GM21825 (cell line): ENCODE data around the gene TTLL10.

Experiments
- ATAC-seq: cut with Tn5 transposase; IDR thresholded peaks from one replicate; pipeline ENCODE4 v1.9.1; 2021; ENCODE audit warnings: mild to moderate bottlenecking, moderate library complexity; ENCODE audit not compliant: unreplicated experiment

Gene TTLL10

DNA sequence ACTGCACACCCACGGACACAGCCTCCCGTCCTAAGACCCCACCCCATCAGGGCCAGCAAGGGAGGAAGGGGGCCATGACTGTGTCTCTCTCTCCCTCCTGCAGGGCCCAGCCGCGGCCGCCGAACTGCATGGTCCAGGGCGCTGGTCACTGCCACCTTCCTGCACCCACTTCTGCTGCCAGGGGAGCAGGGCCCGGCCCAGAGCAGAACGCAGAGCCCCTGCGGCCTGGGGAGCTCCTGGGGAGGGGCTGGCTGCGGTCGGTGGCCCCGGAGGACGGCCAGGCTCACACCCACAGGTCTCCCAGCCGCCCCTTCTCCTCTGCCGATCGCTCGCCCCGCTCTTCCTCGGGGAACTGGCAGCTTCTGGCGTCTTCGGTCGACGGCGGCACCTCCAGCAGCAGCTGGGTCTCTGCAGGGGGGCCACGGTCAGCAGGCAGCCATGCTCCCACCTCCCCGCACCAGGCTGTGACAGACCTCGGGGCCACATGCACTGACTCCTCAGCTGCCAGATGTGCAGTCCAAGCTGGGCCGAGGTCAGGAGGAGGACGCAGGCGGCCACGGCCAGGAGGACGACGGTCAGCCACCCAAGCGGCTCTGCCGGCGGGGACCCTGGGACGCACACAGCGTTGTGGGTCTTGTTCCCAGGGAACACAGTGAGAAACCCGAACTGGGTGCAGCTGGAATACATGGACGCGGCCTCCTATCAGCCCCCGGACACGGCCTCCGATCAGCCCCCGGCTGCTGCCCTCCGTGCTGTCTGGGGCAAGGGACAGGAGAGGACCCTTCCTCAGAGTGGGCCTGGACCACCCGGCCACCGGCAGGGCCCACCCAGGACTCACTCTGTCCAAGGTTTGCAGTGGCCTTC is 30.1 kb downstream of the TTLL10 start:
- ATAC-seq, result no peak

DNA sequence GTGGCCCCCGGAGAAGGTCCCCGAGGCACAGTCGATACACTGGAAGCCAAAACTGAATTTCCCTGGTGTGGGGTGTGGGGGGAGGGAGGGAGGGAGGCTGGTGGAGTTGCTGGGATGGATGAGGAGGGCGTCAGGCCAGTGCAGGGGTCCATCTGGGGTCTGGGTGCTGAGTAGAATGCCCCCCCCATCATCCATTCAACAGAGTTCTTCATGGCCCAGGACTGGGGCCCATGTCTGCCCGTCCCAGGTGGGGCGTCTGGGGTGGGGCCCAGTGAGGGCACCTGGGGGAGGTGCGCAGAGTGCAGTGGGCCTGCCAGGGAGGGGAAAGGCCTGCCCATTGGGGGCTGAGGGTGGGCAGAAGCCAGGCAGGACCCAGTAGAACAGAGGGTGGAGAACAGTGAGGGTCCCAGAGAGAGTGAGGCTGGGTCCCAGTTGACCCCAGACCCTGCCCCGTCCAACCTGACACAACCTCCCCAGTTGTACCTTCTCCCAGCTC is 30.8 kb downstream of the TTLL10 start:
- no peak for ATAC-seq

- ATAC-seq, result no peak
These were observed 31.5 kb downstream of the TTLL10 start for GRCh38 chr1:1204998-1205768.

GRCh38 chr1:1205769-1206375 is 32.2 kb downstream of the TTLL10 start:
- no peak for ATAC-seq

DNA sequence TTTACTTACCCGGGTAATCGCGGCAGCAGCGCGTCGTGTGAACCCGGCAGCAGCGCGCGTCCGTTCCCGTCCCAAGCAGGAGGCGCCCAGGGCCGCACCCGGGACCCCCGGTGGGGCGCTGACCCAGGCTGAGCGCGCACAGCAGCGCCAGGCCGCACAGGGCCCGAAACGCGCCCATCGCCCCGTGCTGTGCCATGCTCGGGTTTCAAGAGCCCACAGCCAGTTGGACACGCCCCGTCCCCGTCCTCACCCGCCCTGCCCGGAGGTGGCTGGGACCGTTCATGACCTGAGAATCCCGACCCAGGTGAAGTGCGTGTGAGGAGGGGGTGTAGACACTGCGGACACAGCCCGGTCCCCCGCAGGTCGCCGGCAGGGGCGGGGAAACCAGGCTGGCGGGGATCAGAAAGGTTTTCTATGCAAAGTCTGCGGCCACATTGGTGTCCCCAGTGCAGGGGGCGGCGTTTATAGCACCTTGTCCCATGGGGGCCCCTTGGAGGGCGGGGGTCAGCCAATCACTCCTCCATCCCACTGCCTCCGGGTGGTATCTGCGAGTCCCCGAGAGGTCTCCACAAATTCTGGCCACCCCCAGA is 32.8 kb downstream of the TTLL10 start, which contains the start of gene TNFRSF18:
Gene TNFRSF18, minus strand, starts transcription at position 217 of the 590 bp plus-strand sequence. Its CDS starts 21 bp downstream, at position 196.
- ATAC-seq, result no peak

DNA sequence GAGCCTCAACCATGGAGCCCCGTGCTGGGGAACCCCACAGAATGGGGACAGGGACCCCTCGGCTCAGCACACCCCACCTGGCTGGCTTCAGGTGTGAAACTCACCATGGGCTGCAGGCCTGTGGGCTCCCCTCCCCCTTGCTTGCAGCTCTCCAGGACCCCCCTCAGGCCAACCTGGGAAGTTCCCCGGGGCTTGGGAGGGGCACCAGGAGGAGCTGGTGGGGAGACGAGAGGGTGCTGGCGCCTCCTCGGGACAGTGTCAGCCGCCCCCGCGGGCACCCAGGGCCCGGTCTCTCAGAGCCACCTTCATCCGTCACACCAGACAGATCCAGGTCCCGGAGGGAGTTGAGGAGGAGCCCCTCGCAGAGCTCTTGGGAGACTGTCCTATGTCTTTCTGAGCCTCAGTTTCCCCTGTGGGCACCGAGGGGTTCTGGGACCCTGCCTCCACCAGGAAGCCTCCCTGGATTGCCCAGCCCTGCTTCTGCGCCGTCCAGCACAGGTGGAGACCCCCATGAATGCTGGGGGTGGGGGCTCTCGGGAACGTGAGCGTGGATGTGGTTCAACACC is 33.4 kb downstream of the TTLL10 start:
- ATAC-seq, result no peak

DNA sequence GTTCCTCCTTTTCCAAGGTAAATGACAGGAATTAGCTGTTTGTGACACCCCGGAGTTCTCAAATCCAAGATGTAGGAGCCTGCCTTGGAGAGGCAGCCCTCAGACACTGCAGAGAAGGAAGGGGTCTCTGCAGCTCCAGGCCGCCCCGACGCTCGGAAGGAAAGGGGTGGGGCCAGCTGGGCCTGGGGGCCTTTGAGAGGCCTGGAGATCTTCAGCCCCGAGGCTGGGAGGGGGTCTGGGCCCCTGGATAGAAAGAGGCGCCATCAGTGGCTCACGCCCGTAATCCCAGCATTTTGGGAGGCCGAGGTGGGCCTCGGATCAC is 33.9 kb downstream of the TTLL10 start:
- no peak for ATAC-seq

DNA sequence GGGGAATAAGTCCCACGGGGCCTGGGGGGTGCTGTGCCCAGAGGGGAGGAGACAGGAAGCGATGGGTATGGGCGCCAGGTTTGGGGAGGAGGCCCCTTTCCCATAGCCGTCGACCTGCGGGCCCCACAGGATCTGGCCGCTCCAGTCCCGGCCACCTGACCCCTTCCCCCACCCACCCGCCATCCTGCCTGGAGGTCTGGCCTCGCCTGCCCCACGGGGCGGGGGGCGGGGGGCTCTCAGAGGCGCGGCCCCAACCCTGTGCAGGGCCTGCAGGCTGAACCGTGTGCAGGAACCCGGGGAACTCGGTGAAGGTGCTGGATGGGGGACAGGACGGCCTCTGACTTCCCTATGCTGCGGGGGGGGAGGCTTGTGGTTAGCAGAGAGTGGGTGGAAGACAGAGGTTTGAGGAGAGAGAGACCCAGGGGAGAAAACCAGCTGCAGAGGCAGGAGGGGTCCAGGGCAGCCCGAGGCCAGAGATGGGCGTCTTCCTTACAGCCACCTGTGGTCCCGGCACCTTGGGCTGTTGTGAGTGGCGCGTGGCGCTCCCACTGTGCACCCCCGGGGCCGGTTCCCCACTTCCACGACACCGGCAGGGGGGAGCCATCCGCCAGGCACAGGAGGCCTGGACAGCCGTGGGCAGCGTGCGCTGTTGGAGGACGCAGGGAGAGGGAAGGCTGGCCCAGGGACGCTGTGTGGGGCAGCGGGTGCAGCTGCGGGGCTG is 35.2 kb downstream of the TTLL10 start:
- ATAC-seq, result no peak

DNA sequence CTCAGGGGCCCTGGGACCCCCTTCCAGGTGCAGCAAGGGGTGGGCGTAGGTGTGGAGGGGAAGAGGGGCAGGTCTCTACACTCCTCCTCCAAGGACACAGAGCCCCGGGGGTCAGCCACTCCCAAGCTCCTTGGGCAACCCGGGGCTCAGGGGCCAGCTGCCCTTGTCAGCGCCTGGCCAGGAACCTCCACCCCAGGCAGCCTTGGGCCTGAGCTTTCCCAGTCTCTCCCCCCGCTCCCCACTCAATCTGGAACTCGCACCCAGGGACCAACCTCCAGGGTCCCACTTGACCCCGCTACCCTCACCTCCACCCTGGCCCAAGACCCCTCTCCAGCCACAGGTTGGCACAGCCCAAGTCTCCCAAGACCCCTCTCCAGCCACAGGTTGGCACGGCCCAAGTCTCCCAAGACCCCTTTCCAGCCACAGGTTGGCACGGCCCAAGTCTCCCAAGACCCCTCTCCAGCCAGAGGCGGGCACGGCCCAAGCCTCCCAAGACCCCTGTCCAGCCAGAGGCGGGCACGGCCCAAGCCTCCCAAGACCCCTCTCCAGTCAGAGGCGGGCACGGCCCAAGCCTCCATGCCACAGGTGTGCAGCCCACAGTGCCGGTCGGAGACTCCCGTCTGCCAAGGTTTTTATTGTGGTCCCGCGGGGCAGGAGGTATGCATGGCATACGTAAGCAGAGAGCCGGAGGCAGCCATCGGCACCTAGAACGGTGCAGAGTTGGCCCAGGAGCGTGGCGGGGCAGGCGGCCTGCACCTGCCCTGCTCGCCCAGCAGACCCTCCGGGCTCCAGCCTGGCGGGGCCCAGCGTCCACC is 37.3 kb downstream of the TTLL10 start:
- ATAC-seq, result no peak

GRCh38 chr1:1211541-1212441 is 38.1 kb downstream of the TTLL10 start:
- ATAC-seq, result no peak

DNA sequence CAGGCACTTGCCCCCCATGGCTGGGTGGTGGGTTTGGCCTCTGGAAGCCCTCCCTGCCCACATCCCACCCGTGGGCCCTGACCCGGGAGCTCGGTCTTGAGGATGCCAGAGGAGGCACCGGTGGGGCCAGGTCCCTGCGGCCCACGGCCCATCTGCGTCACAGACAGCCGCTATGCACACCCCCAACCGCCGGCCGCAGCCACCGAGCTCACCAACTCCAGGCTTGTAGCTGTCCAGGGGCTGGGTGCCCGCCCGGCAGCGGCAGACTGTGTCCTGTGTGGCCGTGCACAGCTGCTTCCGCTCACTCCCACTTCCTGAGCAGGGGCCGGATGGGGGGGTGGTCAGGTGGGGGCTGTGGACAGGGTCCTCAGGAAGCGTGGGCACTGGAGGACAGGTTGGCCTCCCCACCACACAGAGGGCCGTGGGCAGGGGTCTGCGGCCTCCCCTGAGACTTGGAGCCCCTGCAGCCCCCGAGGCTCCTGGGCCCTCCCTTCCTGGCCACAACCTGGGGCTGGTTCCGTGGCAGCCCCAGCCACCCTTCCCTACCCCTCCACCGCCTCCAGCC is 39.2 kb downstream of the TTLL10 start:
- ATAC-seq, result no peak

- no peak for ATAC-seq
These were observed 39.9 kb downstream of the TTLL10 start, which contains the start of gene TNFRSF4 for GRCh38 chr1:1213345-1214265. TSS of gene TNFRSF4 (minus strand) at chr1:1214153. CDS start at chr1:1214127, 26 bp downstream.

DNA sequence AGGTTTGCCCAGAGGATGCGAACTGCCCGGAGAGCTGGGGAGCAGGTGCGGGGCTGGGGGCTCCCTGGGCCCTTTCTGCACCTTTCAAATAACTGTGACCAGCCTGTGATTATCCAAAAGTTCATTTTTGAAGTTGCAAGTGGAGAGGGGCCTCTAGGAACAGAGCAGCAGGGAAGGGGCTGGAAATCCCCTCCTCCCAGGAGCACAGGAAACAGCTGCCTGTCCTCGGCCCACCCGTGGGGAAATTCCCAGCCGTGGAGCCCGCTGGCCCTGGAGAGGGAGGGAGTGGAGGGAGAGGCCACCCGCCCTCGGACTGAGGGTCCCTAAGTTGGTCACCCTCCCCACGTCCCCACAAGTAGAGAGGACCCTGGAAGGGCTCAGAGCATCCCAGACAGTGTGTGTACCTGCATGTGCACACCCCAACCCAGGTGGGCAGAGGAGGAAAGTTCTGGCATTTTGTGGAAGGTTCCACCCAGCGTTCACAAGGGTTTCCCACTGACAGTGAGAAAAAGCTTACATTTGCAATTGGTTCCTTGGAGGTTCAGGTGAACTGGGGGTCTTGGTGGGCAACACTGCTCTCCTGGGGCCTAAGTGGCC is 41.5 kb downstream of the TTLL10 start:
- no peak for ATAC-seq

- no peak for ATAC-seq
These were observed 42.4 kb downstream of the TTLL10 start for GRCh38 chr1:1215881-1216605.

GRCh38 chr1:1216770-1217620 is 43.3 kb downstream of the TTLL10 start:
- ATAC-seq, result no peak
